Heart right ventricle (tissue), 16 donors: ENCODE results near the gene FRMD4B. TPM values are rescaled to one million over a fixed set of nuclear protein-coding genes. Genes with fewer than 3 reads are reported as not detected.

Experiments
- ATAC-seq, 8 donors: fragments of 200-7000 bp; cut with Tn5 transposase; one replicate each; pipeline ENCODE4 v1.9.1; 2020; ENCODE audit warnings: mild to moderate bottlenecking in 8 of 8, moderate library complexity in 8 of 8, moderate number of reproducible peaks in 1 of 8
- DNase-seq, 2 donors: peaks; one replicate each; pipeline ENCODE4 v3.0.0-alpha.2; 2020
- H3K27ac ChIP-seq, 10 donors: fragments of 200-600 bp; sonication (generic) in 2 of 10; one replicate each; pipeline versions ENCODE4 v1.5.0 to v1.8.0; 2020 to 2022; ENCODE audit warnings: mild to moderate bottlenecking in 3 of 10
- H3K27me3 ChIP-seq, 7 donors: fragments of 200-600 bp; one replicate each; pipeline ENCODE4 v1.8.0; 2021 to 2022; ENCODE audit warnings: mild to moderate bottlenecking in 2 of 7
- H3K36me3 ChIP-seq, 9 donors: fragments of 200-600 bp; sonication (generic) in 1 of 9; one replicate each; pipeline versions ENCODE4 v1.5.0 to v1.8.0; 2020 to 2022; ENCODE audit warnings: mild to moderate bottlenecking in 2 of 9
- H3K4me1 ChIP-seq, 9 donors: fragments of 200-600 bp; sonication (generic) in 1 of 9; one replicate each; pipeline versions ENCODE4 v1.5.0 to v1.8.0; 2020 to 2022; ENCODE audit warnings: mild to moderate bottlenecking in 4 of 9
- H3K4me3 ChIP-seq, 10 donors: fragments of 200-600 bp; sonication (generic) in 2 of 10; one replicate each; pipeline versions ENCODE4 v1.5.0 to v1.8.0; 2020 to 2022; ENCODE audit warnings: mild to moderate bottlenecking in 7 of 10, moderate library complexity in 2 of 10
- H3K9me3 ChIP-seq, 11 donors: fragments of 200-600 bp in 10 of 11; sonication (generic) in 2 of 11; one replicate each; pipeline versions ENCODE4 v1.5.0 to v1.8.0; 2013 to 2022; ENCODE audit warnings: mild to moderate bottlenecking in 2 of 11, control low read depth in 1 of 11, moderate library complexity in 1 of 11
- WGBS, 2 donors: extraction: QIAGEN DNeasy Blood & Tissue Kit; methylation state at CpG; one replicate each; pipeline ENCODE4 v1.1.7; 2013; ENCODE audit warnings: inconsistent platforms in 1 of 2; 5-methylcytosine and 5-hydroxymethylcytosine counted together
- intact Hi-C, 10 donors: fragments of 100-400 bp; cut with DNase I; formaldehyde crosslinking; loops; one replicate each; pipeline versions ENCODE4 v1.11.1 to v1.14.2; 2022
- polyA plus RNA-seq, 2 donors: library from polyadenylated mRNA; stranded (reverse); fragments of 200-250 nt; gene quantifications; one replicate each; pipeline ENCODE4 v1.2.3, GENCODE V29; 2013
- total RNA-seq, 10 donors: library from RNA; stranded (reverse); fragmentation: NEBNext Ultra II Directional in 3 of 10; extraction: Animal tissue kit (Norgen Biotek cat#: 25700) in 3 of 10; gene quantifications; one replicate each; pipeline versions ENCODE4 v1.2.1 to v1.2.4, GENCODE V29; 2021 to 2023
- TF ChIP-seq, protein P1 (sequence below), 9 donors: fragments of 200-600 bp; sonication (generic) in 2 of 9; IDR thresholded peaks; one replicate each; pipeline versions ENCODE4 v1.5.0 to v1.8.0; 2021 to 2022; ENCODE audit warnings: antibody characterized with exemption in 9 of 9, mild to moderate bottlenecking in 5 of 9, moderate library complexity in 1 of 9
- donor health status: Arrhythmogenic right ventricular cardiomyopathy.
- donor health status: ischemic (EF 13 %, LVEDD 7.1; RV severe dilation, severe dysfunction).
- donor health status: healthy with polysubstance abuse.
- donor health status: DM: no; HTN: yes; CAD: no.
- donor health status: DM: no; HTN: no; CAD: no.
- donor health status: ischemic (EF 25% LVEDD 6.9; RV normal size, moderate dysfunction).
- donor health status: ischemic (EF 25% LVEDD 5.7; RV mildly dilated, moderate dysfunction).
- donor health status: healthy.
- donor health status: DM: yes; HTN: yes; CAD: no.
- donor health status: Ischemic cardiomyopathy.
- donor health status: ischemic (EF 35%, LVEDD 5.7; RV mildly dilated, moderate dysfunction).
- donor health status: nonischemic (EF 11% LVEDD 7.7; RV severe dilation, severe dysfunction).
- donor health status: DM: yes; HTN: yes; CAD: no.
- donor health status: PGD.
- donor health status: ischemic (EF 29% LVEDD 5.4; RV normal size, mild dysfunction).
- donor health status: nonischemic (EF 23%, LVEDD 6.1; RV moderate dilation, normal function).

FRMD4B gene
- total and polyA plus RNA-seq, 12 donors: 4.1 to 31.0 (median 16.7) TPM

DNA sequence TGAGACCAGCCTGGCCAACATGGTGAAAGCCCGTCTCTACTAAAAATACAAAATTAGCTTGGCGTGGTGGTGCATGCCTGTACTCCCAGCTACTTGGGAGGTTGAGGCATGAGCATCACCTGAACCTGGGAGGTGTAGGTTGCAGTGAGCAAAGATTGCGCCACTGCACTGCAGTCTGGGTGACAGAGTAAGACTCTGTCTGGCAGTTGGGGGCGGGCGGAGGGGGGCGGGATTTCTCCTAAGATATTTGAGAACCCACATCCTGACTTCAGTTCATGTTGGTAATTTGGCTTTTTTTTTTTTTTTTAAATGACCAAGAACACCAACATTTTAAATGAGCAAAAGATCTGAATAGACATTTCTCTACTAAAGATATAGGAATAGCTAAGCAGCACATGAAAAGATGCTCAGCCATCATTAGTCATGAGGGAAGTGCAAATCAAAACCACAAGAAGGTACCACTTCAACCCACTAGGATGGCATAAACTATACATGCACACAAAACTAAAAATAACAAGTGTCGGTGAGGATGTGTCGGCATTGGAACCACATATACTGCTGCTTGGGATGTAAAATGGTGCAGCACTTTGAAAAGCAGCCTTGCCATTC lies 187.9 kb downstream of the FRMD4B start:
- 88 to 96% methylated on average over 8 of the region's 8 CpGs for WGBS, 2 donors
- intact Hi-C loops: no loop called here
- H3K36me3 ChIP-seq: peaks cover 0 to 54% (median 23%) of the 10 kb centered on the region in 9 donors
- TF ChIP-seq, protein P1, sequence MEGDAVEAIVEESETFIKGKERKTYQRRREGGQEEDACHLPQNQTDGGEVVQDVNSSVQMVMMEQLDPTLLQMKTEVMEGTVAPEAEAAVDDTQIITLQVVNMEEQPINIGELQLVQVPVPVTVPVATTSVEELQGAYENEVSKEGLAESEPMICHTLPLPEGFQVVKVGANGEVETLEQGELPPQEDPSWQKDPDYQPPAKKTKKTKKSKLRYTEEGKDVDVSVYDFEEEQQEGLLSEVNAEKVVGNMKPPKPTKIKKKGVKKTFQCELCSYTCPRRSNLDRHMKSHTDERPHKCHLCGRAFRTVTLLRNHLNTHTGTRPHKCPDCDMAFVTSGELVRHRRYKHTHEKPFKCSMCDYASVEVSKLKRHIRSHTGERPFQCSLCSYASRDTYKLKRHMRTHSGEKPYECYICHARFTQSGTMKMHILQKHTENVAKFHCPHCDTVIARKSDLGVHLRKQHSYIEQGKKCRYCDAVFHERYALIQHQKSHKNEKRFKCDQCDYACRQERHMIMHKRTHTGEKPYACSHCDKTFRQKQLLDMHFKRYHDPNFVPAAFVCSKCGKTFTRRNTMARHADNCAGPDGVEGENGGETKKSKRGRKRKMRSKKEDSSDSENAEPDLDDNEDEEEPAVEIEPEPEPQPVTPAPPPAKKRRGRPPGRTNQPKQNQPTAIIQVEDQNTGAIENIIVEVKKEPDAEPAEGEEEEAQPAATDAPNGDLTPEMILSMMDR (IDR thresholded peaks at IDR 0.05): no peak
- peaks cover 0 to 31% (median 11%) of the 10 kb centered on the region in 9 donors for H3K4me1 ChIP-seq
- H3K9me3 ChIP-seq: no peaks in the 10 kb centered on the region
- H3K27me3 ChIP-seq: no peaks in the 10 kb centered on the region
- H3K4me3 ChIP-seq: no peak overlapping the region
- no peak overlapping the region for H3K27ac ChIP-seq
- DNase-seq: no peak
- no peak for ATAC-seq

DNA sequence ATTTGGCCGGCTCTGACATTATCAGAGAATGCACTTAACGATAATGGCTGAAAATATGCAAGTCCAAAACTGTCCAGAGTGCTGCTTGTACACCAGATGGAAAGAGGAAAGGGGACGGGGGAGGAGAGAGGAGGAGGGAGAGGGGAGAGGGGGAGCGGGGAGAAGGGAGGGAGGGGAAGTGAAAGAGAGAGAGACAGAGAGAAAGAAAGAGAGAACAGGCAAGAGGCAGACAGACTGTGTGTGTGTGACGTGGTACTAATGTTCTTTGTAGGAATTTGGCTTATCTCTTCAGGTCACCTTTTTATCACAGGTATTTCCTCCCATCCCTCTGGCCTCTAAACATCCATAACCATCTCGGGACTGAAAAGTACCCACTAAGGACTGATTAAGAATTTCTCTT lies 188.4 kb downstream of the FRMD4B start:
- peaks cover 0 to 31% (median 11%) of the 10 kb centered on the region in 9 donors for H3K4me1 ChIP-seq
- H3K27me3 ChIP-seq: no peaks in the 10 kb centered on the region
- H3K36me3 ChIP-seq: peaks cover 0 to 60% (median 28%) of the 10 kb centered on the region in 9 donors
- intact Hi-C loops: no loop called here
- H3K4me3 ChIP-seq: no peak overlapping the region
- 34 to 56% methylated on average over 6 of the region's 6 CpGs for WGBS, 2 donors
- no peak overlapping the region for H3K27ac ChIP-seq
- no peak for ATAC-seq
- TF ChIP-seq, protein P1 (IDR thresholded peaks at IDR 0.05): no peak
- no peak for DNase-seq
- no peaks in the 10 kb centered on the region for H3K9me3 ChIP-seq

DNA sequence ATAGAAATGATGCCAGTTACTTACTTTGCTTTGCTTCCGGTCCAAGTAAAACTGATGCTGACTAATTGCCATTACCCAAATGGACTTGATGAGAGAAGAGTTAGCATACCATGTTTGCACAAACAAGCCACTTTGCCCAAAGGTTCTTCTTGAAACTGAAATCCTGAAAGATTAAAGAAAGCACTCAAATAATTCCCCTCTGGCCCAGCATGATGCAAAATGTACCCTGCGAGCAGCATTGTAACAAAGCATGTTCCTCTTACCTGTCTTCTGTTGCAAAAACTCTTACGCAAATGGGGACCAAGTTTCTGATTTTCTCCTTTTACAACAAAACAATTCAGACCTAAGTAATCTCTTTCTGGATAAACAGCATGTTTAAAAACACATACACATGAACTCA lies 189.0 kb downstream of the FRMD4B start:
- TF ChIP-seq, protein P1 (IDR thresholded peaks at IDR 0.05): no peak
- Histone ChIP-seq H3K27ac (no peak overlapping the region), H3K9me3 (no peaks in the 10 kb centered on the region), H3K4me1 (peaks cover 0 to 31% (median 11%) of the 10 kb centered on the region in 9 donors), H3K27me3 (no peaks in the 10 kb centered on the region), H3K4me3 (no peak overlapping the region), H3K36me3 (peaks cover 0 to 66% (median 28%) of the 10 kb centered on the region in 9 donors)
- WGBS, 2 donors: 94 to 96% methylated on average over 3 of the region's 3 CpGs
- intact Hi-C loops: no loop called here
- DNase-seq: no peak
- no peak for ATAC-seq

DNA sequence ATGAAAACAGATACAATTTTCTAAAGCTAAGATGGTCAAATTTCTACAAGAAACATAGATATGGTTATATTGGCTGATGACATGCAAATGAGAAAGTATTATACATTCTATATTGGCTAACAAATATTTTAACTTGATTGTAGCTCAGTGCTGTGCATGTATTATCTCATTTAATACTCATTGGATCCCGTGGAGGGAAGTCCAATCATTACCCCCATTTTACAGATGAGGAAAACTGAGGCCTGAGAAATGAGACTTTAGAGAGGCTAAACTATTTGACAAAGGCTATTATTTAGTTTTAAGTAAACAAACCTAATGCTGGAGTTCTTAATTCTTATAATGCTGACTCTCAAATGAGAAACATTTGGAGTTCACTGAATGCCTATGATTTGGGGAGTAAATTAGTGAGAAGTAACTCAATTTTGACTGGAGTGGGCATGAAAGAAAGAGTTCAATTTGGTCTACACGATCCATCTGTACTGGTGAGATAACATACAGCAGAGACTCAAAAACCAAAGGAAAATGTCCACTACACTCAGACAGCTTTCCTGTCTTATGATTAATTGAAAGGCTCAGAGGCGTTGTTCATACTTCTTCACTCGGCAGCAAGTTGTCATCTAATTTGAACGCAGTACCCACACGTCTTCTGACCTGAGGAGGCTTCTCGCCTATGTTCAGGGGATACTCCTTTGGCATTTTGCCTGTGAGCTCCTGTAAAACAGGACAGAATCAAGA lies 191.3 kb downstream of the FRMD4B start:
- H3K9me3 ChIP-seq: no peaks in the 10 kb centered on the region
- 60 to 64% methylated on average over 7 of the region's 7 CpGs for WGBS, 2 donors
- H3K27ac ChIP-seq: peak overlapping the region in 2 of 10 donors; percentile 9 to 18
- no peak overlapping the region for H3K4me3 ChIP-seq
- TF ChIP-seq, protein P1 (IDR thresholded peaks at IDR 0.05): no peak
- intact Hi-C loops: no loop called here
- no peak for DNase-seq
- H3K27me3 ChIP-seq: no peaks in the 10 kb centered on the region
- peaks cover 0 to 88% (median 39%) of the 10 kb centered on the region in 9 donors for H3K36me3 ChIP-seq
- H3K4me1 ChIP-seq: peaks cover 0 to 13% (median 0%) of the 10 kb centered on the region in 9 donors
- no peak for ATAC-seq
